GM20000 (cell line): ENCODE results near the gene VCAN.

ENCODE experiments used
- DNase-seq: peaks from one replicate; pipeline ENCODE4 v3.0.0; 2012; ENCODE audit warnings: low spot score
- TF ChIP-seq, protein P1 (sequence below): IDR thresholded peaks from 2 replicates; pipeline ENCODE4 v1.5.1; 2012; ENCODE audit warnings: mild to moderate bottlenecking, control low read depth; ENCODE audit errors: extremely low read depth, missing control alignments

VCAN gene

DNA sequence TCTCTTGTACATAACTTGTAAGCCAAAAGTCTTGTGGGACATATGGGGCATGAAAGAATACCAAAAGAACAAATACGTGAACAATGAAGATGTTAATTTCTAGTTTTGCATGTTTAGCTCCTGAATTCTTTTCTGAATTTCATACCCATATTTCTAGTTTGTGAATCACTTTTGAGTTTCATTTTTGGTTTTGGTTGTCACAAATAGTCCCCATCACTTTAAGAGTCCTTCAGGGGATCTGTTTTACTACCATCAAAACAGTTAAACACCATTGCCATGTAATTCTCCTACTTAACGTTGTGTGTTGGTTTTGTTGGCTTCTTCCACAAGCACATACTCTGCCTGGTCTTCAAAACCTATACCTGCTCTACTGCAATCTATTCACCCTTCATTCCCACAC, 27.0 kb downstream of the VCAN start:
- peak; percentile 19 for DNase-seq
- TF ChIP-seq, protein P1, sequence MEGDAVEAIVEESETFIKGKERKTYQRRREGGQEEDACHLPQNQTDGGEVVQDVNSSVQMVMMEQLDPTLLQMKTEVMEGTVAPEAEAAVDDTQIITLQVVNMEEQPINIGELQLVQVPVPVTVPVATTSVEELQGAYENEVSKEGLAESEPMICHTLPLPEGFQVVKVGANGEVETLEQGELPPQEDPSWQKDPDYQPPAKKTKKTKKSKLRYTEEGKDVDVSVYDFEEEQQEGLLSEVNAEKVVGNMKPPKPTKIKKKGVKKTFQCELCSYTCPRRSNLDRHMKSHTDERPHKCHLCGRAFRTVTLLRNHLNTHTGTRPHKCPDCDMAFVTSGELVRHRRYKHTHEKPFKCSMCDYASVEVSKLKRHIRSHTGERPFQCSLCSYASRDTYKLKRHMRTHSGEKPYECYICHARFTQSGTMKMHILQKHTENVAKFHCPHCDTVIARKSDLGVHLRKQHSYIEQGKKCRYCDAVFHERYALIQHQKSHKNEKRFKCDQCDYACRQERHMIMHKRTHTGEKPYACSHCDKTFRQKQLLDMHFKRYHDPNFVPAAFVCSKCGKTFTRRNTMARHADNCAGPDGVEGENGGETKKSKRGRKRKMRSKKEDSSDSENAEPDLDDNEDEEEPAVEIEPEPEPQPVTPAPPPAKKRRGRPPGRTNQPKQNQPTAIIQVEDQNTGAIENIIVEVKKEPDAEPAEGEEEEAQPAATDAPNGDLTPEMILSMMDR = no peak

DNA sequence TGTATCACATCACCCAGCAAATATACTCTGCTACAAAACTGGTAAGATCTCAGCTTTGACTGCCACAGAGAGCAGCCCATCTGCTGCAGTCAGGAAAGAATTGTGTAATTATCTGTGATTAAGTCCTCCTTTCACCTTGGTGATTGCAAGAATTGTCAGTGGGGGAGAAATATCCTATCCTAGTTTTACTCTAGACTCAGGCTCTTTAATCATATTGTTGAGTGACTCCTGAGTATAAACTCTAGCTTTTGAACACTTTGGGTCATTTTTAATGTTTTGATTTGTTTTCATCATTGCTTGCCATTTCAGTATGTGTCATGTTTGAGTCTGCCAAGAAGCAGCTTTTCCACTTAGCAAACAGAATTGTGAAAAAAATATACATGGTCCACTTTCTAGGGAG, 32.1 kb downstream of the VCAN start:
- TF ChIP-seq, protein P1 = no peak
- DNase-seq = no peak

DNA sequence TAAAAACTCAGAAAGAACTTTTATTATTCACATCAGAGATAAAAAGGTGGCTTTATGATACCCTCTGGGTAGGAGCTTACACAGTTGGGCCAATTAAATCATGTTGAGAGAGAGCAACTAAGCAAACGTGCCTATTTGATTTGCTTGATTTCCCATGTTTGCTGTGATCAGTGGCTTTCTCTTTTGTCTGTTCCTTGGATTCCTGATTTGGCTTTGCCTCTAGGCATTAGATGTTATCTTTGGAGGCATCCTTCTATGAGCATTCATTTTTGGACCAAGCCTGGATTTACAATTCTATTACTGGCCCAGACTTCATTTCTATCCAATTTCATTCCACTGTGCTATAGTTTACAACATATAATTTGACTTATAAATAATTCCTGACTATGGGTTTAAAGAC, 35.9 kb downstream of the VCAN start:
- DNase-seq = no peak
- TF ChIP-seq, protein P1 = no peak

DNA sequence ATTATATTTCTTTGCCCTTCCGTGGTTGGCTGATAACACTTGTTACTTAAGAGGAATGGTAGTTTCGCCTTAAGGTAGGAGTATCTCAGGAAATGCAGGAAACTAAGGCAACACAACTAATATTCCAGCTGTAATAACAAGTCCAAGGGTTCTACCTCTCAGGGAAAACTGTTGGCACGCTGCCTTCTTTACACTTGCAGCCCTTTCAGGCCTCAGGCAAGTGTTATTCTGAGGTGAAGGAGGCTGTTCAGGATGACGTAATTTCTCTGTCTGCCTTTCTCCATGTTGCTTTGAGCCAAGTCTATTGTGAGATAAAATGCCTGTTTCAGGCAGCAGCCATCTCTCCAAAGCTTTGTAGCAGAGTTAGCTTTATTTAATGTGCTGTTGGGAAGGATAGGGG, 38.0 kb downstream of the VCAN start:
- TF ChIP-seq, protein P1 = no peak
- no peak for DNase-seq

DNA sequence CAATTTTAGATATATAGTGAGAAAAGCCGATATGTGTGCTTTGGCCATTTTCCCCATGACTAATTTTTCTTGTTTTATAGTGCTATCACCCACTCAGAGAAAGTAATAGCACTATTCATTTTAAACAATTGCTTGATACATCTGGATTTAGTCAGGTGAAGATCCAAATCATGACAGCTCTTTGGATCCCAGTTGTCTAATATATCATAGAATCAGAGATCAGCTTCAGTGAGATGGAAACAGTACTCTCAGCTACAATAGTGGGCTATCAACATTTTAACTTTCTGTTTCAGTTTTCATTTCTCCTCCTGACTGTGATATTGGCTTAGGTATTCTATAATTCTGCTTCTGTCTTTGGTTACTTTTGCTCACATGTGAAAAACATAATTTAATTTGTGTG, 38.7 kb downstream of the VCAN start:
- TF ChIP-seq, protein P1 = no peak
- DNase-seq = peak; percentile 40

DNA sequence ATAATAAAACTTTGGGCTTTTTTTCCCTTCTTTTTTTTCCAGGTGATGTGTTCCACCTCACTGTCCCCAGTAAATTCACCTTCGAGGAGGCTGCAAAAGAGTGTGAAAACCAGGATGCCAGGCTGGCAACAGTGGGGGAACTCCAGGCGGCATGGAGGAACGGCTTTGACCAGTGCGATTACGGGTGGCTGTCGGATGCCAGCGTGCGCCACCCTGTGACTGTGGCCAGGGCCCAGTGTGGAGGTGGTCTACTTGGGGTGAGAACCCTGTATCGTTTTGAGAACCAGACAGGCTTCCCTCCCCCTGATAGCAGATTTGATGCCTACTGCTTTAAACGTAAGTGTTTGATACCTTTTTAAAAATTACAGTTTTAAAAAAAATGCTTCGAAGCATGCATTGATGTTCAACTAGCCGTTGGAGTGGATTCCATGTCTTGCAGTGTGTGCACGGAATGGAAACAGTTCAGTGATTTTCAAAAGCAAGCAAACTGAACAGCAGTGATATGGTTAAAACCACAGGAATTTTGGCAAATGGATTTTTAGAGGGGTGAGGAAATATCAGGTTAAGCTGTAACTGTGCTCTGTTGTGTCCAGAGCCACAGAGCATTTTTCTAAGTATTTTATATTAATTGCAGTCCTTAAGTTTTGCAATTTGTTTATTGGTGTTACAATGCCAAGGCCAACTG, 40.7 kb downstream of the VCAN start:
- no peak for DNase-seq
- TF ChIP-seq, protein P1 = no peak

DNA sequence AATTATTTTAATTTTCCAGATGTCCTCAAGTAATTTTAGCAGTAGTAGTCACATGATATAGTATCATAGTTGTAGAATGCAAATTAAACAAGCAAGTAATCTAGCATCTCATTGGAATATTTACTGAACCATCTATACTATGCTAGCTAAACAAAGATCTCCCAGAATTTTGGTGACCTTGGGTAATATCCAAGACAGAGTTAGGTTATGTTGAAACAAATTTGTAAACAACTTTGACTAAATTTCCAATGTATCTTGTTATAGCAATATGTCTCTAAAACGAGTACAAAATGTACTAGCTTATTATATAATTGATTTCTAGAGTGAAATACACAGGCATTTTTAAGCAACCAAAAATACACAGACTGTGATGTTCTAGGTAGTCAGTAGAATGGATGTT, 41.5 kb downstream of the VCAN start:
- TF ChIP-seq, protein P1 = no peak
- no peak for DNase-seq
